ENCODE results near the gene MED6.

GRCh38 chr14:70602254-70602653, 1.8 kb upstream of the MED6 start:
- TF ChIP-seq CTCF (IDR thresholded peaks at IDR 0.05; ENCODE audit: poor library complexity, severe bottlenecking): no peak
- no peak for TF ChIP-seq REST (IDR thresholded peaks at IDR 0.05; ENCODE audit: borderline replicate concordance)
- no peak for TF ChIP-seq EP300 (conservative IDR thresholded peaks at IDR 0.05; ENCODE audit: poor library complexity, severe bottlenecking)
- TF ChIP-seq EZH2 (IDR thresholded peaks at IDR 0.05; ENCODE audit: borderline replicate concordance, insufficient read depth, low read length, poor library complexity, severe bottlenecking): no peak
- no peak for TF ChIP-seq MXI1 (conservative IDR thresholded peaks at IDR 0.05; ENCODE audit: poor library complexity, severe bottlenecking)
- TF ChIP-seq TAF1 (IDR thresholded peaks at IDR 0.05; ENCODE audit: low read depth): no peak
- TF ChIP-seq POLR2AphosphoS5 (IDR thresholded peaks at IDR 0.05): no peak
- TF ChIP-seq RAD21 (conservative IDR thresholded peaks at IDR 0.05): no peak
